Right lobe of liver (tissue), 4 donors: ENCODE measurements around the gene C19orf12.

ENCODE experiments used
- CTCF ChIP-seq, 4 donors: fragments of 200-600 bp in 3 of 4; fragments of 450-650 bp in 1 of 4; IDR thresholded peaks; one replicate each; pipeline versions ENCODE4 v1.5.1 to v1.8.0; 2016 to 2022; ENCODE audit warnings: antibody characterized with exemption in 4 of 4, mild to moderate bottlenecking in 2 of 4
- POLR2A ChIP-seq: fragments of 450-650 bp; IDR thresholded peaks from one replicate; pipeline ENCODE4 v1.6.1; 2017; ENCODE audit warnings: antibody characterized with exemption, mild to moderate bottlenecking
- donor health status: DM: no; HTN: no; CAD: no.
- donor health status: DM: no; HTN: no; CAD: no.
- donor health status: DM: no; HTN: yes; CAD: no.

- TF ChIP-seq CTCF (IDR thresholded peaks at IDR 0.05) (no peak), POLR2A (no peak)
Observed at GRCh38 chr19:29658221-29658991, 56.7 kb downstream of the C19orf12 start.
